ENCODE results near the gene EGFR. TPM values are rescaled to one million over a fixed set of nuclear protein-coding genes. Genes with fewer than 3 reads are reported as not detected.
"Not testable (repeated sequence)": the region's sequence is repeated elsewhere in the genome, so short reads cannot be mapped to it uniquely, and the experiment has no call there.

EGFR gene
- total RNA-seq, 1 donor from 2014 or later: 0.26 TPM

- DNase-seq (ENCODE audit: low read depth in 2 of 2): no peak
Measured at GRCh38 chr7:55034776-55035175, 16.0 kb downstream of the EGFR start.

- not testable (repeated sequence) for DNase-seq (ENCODE audit: low read depth in 2 of 2)
Measured at GRCh38 chr7:55035410-55035809, 16.6 kb downstream of the EGFR start.

GRCh38 chr7:55036950-55037736 lies 18.3 kb downstream of the EGFR start:
- DNase-seq (ENCODE audit: low read depth in 2 of 2): no peak

GRCh38 chr7:55043691-55044370 lies 25.0 kb downstream of the EGFR start:
- no peak for DNase-seq (ENCODE audit: low read depth in 2 of 2)

- DNase-seq (ENCODE audit: low read depth in 2 of 2): no peak
Measured at GRCh38 chr7:55044371-55044717, 25.5 kb downstream of the EGFR start.

- no peak for DNase-seq (ENCODE audit: low read depth in 2 of 2)
Measured at GRCh38 chr7:55044791-55045190, 26.0 kb downstream of the EGFR start.

GRCh38 chr7:55046582-55047342 lies 27.9 kb downstream of the EGFR start:
- DNase-seq (ENCODE audit: low read depth in 2 of 2): no peak

GRCh38 chr7:55048221-55048859 lies 29.5 kb downstream of the EGFR start:
- no peak for DNase-seq (ENCODE audit: low read depth in 2 of 2)

GRCh38 chr7:55050281-55050680 lies 31.5 kb downstream of the EGFR start:
- DNase-seq (ENCODE audit: low read depth in 2 of 2): no peak

- DNase-seq (ENCODE audit: low read depth in 2 of 2): peak in 1 of 2 donors; percentile 28
Measured at GRCh38 chr7:55052081-55052480, 33.3 kb downstream of the EGFR start.

GRCh38 chr7:55052741-55053427 lies 34.1 kb downstream of the EGFR start:
- DNase-seq (ENCODE audit: low read depth in 2 of 2): no peak

GRCh38 chr7:55053651-55054571 lies 35.1 kb downstream of the EGFR start:
- DNase-seq (ENCODE audit: low read depth in 2 of 2): no peak

GRCh38 chr7:55054758-55055157 lies 35.9 kb downstream of the EGFR start:
- DNase-seq (ENCODE audit: low read depth in 2 of 2): no peak

- peak in 1 of 2 donors; percentile 33 for DNase-seq (ENCODE audit: low read depth in 2 of 2)
Measured at GRCh38 chr7:55055479-55055878, 36.7 kb downstream of the EGFR start.

- no peak for DNase-seq (ENCODE audit: low read depth in 2 of 2)
Measured at GRCh38 chr7:55056068-55056467, 37.3 kb downstream of the EGFR start.

GRCh38 chr7:55056577-55057480 lies 38.0 kb downstream of the EGFR start:
- DNase-seq (ENCODE audit: low read depth in 2 of 2): no peak

GRCh38 chr7:55058314-55058713 lies 39.5 kb downstream of the EGFR start:
- no peak for DNase-seq (ENCODE audit: low read depth in 2 of 2)

- DNase-seq (ENCODE audit: low read depth in 2 of 2): no peak
Measured at GRCh38 chr7:55059021-55059420, 40.2 kb downstream of the EGFR start.

GRCh38 chr7:55060085-55060484 lies 41.3 kb downstream of the EGFR start:
- no peak for DNase-seq (ENCODE audit: low read depth in 2 of 2)

Measured in dermis microvascular lymphatic vessel endothelial cell (primary cell).